Measurements from ENCODE around the gene AK5. TPM values are rescaled to one million over a fixed set of nuclear protein-coding genes. Genes with fewer than 3 reads are reported as not detected.

Gene AK5
- total and polyA plus RNA-seq, 3 experiments from 2014 or later, result 0.46 to 3.4 (median 1.1) TPM

GRCh38 chr1:77421504-77422233 lies 139.8 kb downstream of the AK5 start:
- peak overlapping the region in 6 of 7 donors; percentile 3 to 67 (median 50) for H3K4me3 Mint-ChIP-seq

GRCh38 chr1:77424236-77424635 lies 142.4 kb downstream of the AK5 start:
- Mint-ChIP-seq H3K4me1 (peaks cover 23 to 38% (median 37%) of the 10 kb centered on the region in 3 donors), H3K36me3 (peaks cover 0 to 28% (median 7%) of the 10 kb centered on the region in 3 donors), H3K27ac (peak overlapping the region in 1 of 8 donors; percentile 47), H3K9me3 (peaks cover 0 to 18% (median 12%) of the 10 kb centered on the region in 5 donors), H3K4me3 (no peak overlapping the region), H3K27me3 (peaks cover 0 to 5% of the 10 kb centered on the region in 2 donors)
- no peaks in the 10 kb centered on the region for H3K36me3 ChIP-seq (ENCODE audit: insufficient read depth, low read length)
- no peaks in the 10 kb centered on the region for H3K27me3 ChIP-seq (ENCODE audit: insufficient read depth, low read length, poor library complexity, severe bottlenecking)
- no peak for DNase-seq
- no peak overlapping the region for H3K4me3 ChIP-seq (ENCODE audit: low read length)
- CTCF ChIA-PET, result no interaction called here
- peaks cover 32% of the 10 kb centered on the region for H3K4me1 ChIP-seq (ENCODE audit: insufficient read depth, low read length)
- H3K27ac ChIP-seq (ENCODE audit: low read depth, low read length), result no peak overlapping the region
- POLR2A ChIA-PET, result no interaction called here
- H3K9me3 ChIP-seq (ENCODE audit: low read length), result no peaks in the 10 kb centered on the region

More at GRCh38 chr1:77421504-77422233, 139.8 kb downstream of the AK5 start:
- Mint-ChIP-seq H3K27ac (peak overlapping the region in 3 of 8 donors; percentile 26 to 41 (median 40)), H3K36me3 (peaks cover 0 to 27% (median 9%) of the 10 kb centered on the region in 3 donors), H3K9me3 (peaks cover 0 to 15% (median 10%) of the 10 kb centered on the region in 5 donors), H3K4me1 (peaks cover 23 to 40% (median 40%) of the 10 kb centered on the region in 3 donors), H3K27me3 (peaks cover 4 to 15% of the 10 kb centered on the region in 2 donors)
- H3K27me3 ChIP-seq (ENCODE audit: insufficient read depth, low read length, poor library complexity, severe bottlenecking), result no peaks in the 10 kb centered on the region
- H3K27ac ChIP-seq (ENCODE audit: low read depth, low read length), result no peak overlapping the region
- peaks cover 35% of the 10 kb centered on the region for H3K4me1 ChIP-seq (ENCODE audit: insufficient read depth, low read length)
- ChIA-PET CTCF (no interaction called here), POLR2A (no interaction called here)
- H3K9me3 ChIP-seq (ENCODE audit: low read length), result no peaks in the 10 kb centered on the region
- peak in 3 of 5 donors; percentile 27 to 46 (median 31) for DNase-seq
- H3K4me3 ChIP-seq (ENCODE audit: low read length), result peak overlapping the region; percentile 5
- H3K36me3 ChIP-seq (ENCODE audit: insufficient read depth, low read length), result no peaks in the 10 kb centered on the region

GRCh38 chr1:77428068-77428467 lies 146.2 kb downstream of the AK5 start:
- Histone ChIP-seq H3K4me1 (ENCODE audit: insufficient read depth, low read length) (peaks cover 39% of the 10 kb centered on the region), H3K9me3 (ENCODE audit: low read length) (no peaks in the 10 kb centered on the region), H3K4me3 (ENCODE audit: low read length) (no peak overlapping the region), H3K27ac (ENCODE audit: low read depth, low read length) (no peak overlapping the region), H3K27me3 (ENCODE audit: insufficient read depth, low read length, poor library complexity, severe bottlenecking) (no peaks in the 10 kb centered on the region), H3K36me3 (ENCODE audit: insufficient read depth, low read length) (no peaks in the 10 kb centered on the region)
- Mint-ChIP-seq H3K27me3 (no peaks in the 10 kb centered on the region), H3K9me3 (peaks cover 0 to 18% (median 12%) of the 10 kb centered on the region in 5 donors), H3K27ac (no peak overlapping the region), H3K4me1 (peaks cover 0 to 17% (median 5%) of the 10 kb centered on the region in 3 donors), H3K36me3 (peaks cover 0 to 28% (median 5%) of the 10 kb centered on the region in 3 donors), H3K4me3 (no peak overlapping the region)
- ChIA-PET POLR2A (interaction anchor here (0.6 kb wide), 1 partner anchor 8 kb away, joined by 3 read pairs; no protein-coding TSS in a partner anchor), CTCF (no interaction called here)
- DNase-seq, result no peak

GRCh38 chr1:77430966-77431690 lies 149.3 kb downstream of the AK5 start:
- Mint-ChIP-seq H3K9me3 (peaks cover 0 to 14% (median 8%) of the 10 kb centered on the region in 5 donors), H3K27ac (no peak overlapping the region), H3K36me3 (peaks cover 0 to 21% (median 0%) of the 10 kb centered on the region in 3 donors), H3K4me3 (no peak overlapping the region), H3K4me1 (peaks cover 7 to 19% (median 12%) of the 10 kb centered on the region in 3 donors), H3K27me3 (no peaks in the 10 kb centered on the region)
- CTCF ChIA-PET, result interaction anchor here (1.5 kb wide), 1 partner anchor 10 kb away, joined by 3 read pairs; no protein-coding TSS in a partner anchor
- POLR2A ChIA-PET, result interaction anchor here (0.8 kb wide), 1 partner anchor 548 kb away, joined by 3 read pairs; the partner anchor contains the start of gene FUBP1
- H3K4me3 ChIP-seq (ENCODE audit: low read length), result peak overlapping the region; percentile 11
- no peaks in the 10 kb centered on the region for H3K36me3 ChIP-seq (ENCODE audit: insufficient read depth, low read length)
- H3K27ac ChIP-seq (ENCODE audit: low read depth, low read length), result no peak overlapping the region
- no peaks in the 10 kb centered on the region for H3K27me3 ChIP-seq (ENCODE audit: insufficient read depth, low read length, poor library complexity, severe bottlenecking)
- H3K9me3 ChIP-seq (ENCODE audit: low read length), result no peaks in the 10 kb centered on the region
- H3K4me1 ChIP-seq (ENCODE audit: insufficient read depth, low read length), result peaks cover 59% of the 10 kb centered on the region
- DNase-seq, result peak in 2 of 5 donors; percentile 45 to 65

- H3K4me1 Mint-ChIP-seq, result peaks cover 19 to 30% (median 26%) of the 10 kb centered on the region in 3 donors
- H3K36me3 Mint-ChIP-seq, result peaks cover 0 to 18% (median 0%) of the 10 kb centered on the region in 3 donors
- POLR2A ChIA-PET, result no interaction called here
Observed at GRCh38 chr1:77433934-77434333, 152.1 kb downstream of the AK5 start.

GRCh38 chr1:77434967-77435366 lies 153.1 kb downstream of the AK5 start:
- peaks cover 19 to 30% (median 28%) of the 10 kb centered on the region in 3 donors for H3K4me1 Mint-ChIP-seq
- Histone ChIP-seq H3K36me3 (ENCODE audit: insufficient read depth, low read length) (no peaks in the 10 kb centered on the region), H3K27me3 (ENCODE audit: insufficient read depth, low read length, poor library complexity, severe bottlenecking) (no peaks in the 10 kb centered on the region), H3K9me3 (ENCODE audit: low read length) (peaks cover 3% of the 10 kb centered on the region), H3K4me3 (ENCODE audit: low read length) (no peak overlapping the region), H3K4me1 (ENCODE audit: insufficient read depth, low read length) (peaks cover 50% of the 10 kb centered on the region), H3K27ac (ENCODE audit: low read depth, low read length) (no peak overlapping the region)
- peak overlapping the region in 5 of 8 donors; percentile 13 to 66 (median 42) for H3K27ac Mint-ChIP-seq
- ChIA-PET CTCF (no interaction called here), POLR2A (no interaction called here)
- no peaks in the 10 kb centered on the region for H3K27me3 Mint-ChIP-seq
- H3K36me3 Mint-ChIP-seq, result peaks cover 0 to 27% (median 0%) of the 10 kb centered on the region in 3 donors
- H3K9me3 Mint-ChIP-seq, result peaks cover 5 to 17% (median 9%) of the 10 kb centered on the region in 5 donors
- H3K4me3 Mint-ChIP-seq, result peak overlapping the region in 2 of 7 donors; percentile 3 to 11
- DNase-seq, result no peak

More at GRCh38 chr1:77433934-77434333, 152.1 kb downstream of the AK5 start:
- Histone ChIP-seq H3K4me1 (ENCODE audit: insufficient read depth, low read length) (peaks cover 59% of the 10 kb centered on the region), H3K27ac (ENCODE audit: low read depth, low read length) (no peak overlapping the region), H3K27me3 (ENCODE audit: insufficient read depth, low read length, poor library complexity, severe bottlenecking) (no peaks in the 10 kb centered on the region), H3K9me3 (ENCODE audit: low read length) (peaks cover under 1% of the 10 kb centered on the region), H3K36me3 (ENCODE audit: insufficient read depth, low read length) (no peaks in the 10 kb centered on the region), H3K4me3 (ENCODE audit: low read length) (no peak overlapping the region)
- H3K4me3 Mint-ChIP-seq, result no peak overlapping the region
- no peaks in the 10 kb centered on the region for H3K27me3 Mint-ChIP-seq
- H3K27ac Mint-ChIP-seq, result peak overlapping the region in 1 of 8 donors; percentile 24
- DNase-seq, result no peak
- CTCF ChIA-PET, result no interaction called here
- H3K9me3 Mint-ChIP-seq, result peaks cover 0 to 8% (median 2%) of the 10 kb centered on the region in 5 donors

GRCh38 chr1:77438236-77438913 lies 156.6 kb downstream of the AK5 start:
- CTCF ChIA-PET, result interaction anchor here (0.7 kb wide), 1 partner anchor 74 kb away, joined by 4 read pairs; no protein-coding TSS in a partner anchor
- H3K27ac Mint-ChIP-seq, result peak overlapping the region in 4 of 8 donors; percentile 4 to 76 (median 48)
- no peaks in the 10 kb centered on the region for H3K36me3 ChIP-seq (ENCODE audit: insufficient read depth, low read length)

More at GRCh38 chr1:77438236-77438913, 156.6 kb downstream of the AK5 start:
- DNase-seq, result no peak
- H3K27me3 Mint-ChIP-seq, result no peaks in the 10 kb centered on the region
- H3K27me3 ChIP-seq (ENCODE audit: insufficient read depth, low read length, poor library complexity, severe bottlenecking), result no peaks in the 10 kb centered on the region
- POLR2A ChIA-PET, result no interaction called here
- no peak overlapping the region for H3K4me3 ChIP-seq (ENCODE audit: low read length)
- H3K4me1 Mint-ChIP-seq, result peaks cover 19 to 28% (median 22%) of the 10 kb centered on the region in 3 donors
- H3K36me3 Mint-ChIP-seq, result peaks cover 1 to 44% (median 3%) of the 10 kb centered on the region in 3 donors
- peaks cover 17% of the 10 kb centered on the region for H3K4me1 ChIP-seq (ENCODE audit: insufficient read depth, low read length)
- H3K9me3 ChIP-seq (ENCODE audit: low read length), result peaks cover 3% of the 10 kb centered on the region
- no peak overlapping the region for H3K27ac ChIP-seq (ENCODE audit: low read depth, low read length)
- H3K4me3 Mint-ChIP-seq, result peak overlapping the region in 5 of 7 donors; percentile 16 to 63 (median 25)
- peaks cover 18 to 34% (median 21%) of the 10 kb centered on the region in 5 donors for H3K9me3 Mint-ChIP-seq

All from CD8-positive, alpha-beta memory T cell (primary cell).